ENCODE results near the gene SCAP. TPM values are rescaled to one million over a fixed set of nuclear protein-coding genes. Genes with fewer than 3 reads are reported as not detected.

The SCAP gene
- total RNA-seq, 1 donor from 2014 or later = 49.7 TPM

DNA sequence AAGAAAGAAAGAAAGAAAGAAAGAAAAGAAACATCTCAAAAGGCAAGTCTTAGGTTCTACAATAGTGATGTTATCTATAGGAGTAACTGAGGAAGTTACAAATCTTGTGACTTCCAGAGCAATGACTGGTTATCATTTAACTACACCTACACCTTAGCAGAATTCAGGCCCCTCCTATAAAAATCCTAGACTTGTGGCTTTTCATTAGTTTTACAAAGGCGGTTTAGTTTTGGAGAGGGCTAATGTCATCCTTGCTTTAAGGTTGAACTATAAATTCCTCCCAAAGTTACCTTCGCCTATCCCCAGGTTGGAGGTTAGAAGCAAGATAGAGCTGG is 4.1 kb upstream of the SCAP start:
- Mint-ChIP-seq H3K4me1 (ENCODE audit: low read depth) (peaks cover 14% of the 10 kb centered on the region), H3K27me3 (ENCODE audit: low read depth) (no peaks in the 10 kb centered on the region), H3K36me3 (ENCODE audit: low read depth) (no peaks in the 10 kb centered on the region), H3K4me3 (ENCODE audit: unreplicated experiment) (no peak overlapping the region), H3K27ac (ENCODE audit: unreplicated experiment) (no peak overlapping the region), H3K9me3 (ENCODE audit: low read depth) (no peaks in the 10 kb centered on the region)
- TF ChIP-seq, protein P1, sequence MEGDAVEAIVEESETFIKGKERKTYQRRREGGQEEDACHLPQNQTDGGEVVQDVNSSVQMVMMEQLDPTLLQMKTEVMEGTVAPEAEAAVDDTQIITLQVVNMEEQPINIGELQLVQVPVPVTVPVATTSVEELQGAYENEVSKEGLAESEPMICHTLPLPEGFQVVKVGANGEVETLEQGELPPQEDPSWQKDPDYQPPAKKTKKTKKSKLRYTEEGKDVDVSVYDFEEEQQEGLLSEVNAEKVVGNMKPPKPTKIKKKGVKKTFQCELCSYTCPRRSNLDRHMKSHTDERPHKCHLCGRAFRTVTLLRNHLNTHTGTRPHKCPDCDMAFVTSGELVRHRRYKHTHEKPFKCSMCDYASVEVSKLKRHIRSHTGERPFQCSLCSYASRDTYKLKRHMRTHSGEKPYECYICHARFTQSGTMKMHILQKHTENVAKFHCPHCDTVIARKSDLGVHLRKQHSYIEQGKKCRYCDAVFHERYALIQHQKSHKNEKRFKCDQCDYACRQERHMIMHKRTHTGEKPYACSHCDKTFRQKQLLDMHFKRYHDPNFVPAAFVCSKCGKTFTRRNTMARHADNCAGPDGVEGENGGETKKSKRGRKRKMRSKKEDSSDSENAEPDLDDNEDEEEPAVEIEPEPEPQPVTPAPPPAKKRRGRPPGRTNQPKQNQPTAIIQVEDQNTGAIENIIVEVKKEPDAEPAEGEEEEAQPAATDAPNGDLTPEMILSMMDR (IDR thresholded peaks at IDR 0.05) = no peak
- no peak for DNase-seq (ENCODE audit: low spot score)

DNA sequence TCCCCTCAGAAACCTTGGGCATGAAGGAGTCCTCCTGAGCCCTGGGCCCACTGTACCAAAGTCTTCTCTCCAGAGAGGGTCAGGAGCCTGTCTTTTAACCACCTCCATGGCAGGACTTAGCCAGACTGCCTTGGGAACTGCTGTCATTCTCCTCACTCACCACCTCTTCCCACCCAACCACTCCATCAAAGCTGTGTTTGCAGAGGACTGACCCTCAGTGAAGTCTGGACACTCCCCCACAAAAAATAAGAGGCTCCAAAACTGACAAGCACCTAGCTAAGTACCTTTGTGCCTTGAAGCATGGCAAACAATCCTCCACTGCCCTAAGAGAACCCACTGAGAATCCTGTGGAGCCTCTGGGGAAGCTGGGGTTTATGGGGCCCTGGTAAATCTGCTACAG is 2.3 kb upstream of the SCAP start:
- Mint-ChIP-seq H3K27me3 (ENCODE audit: low read depth) (no peaks in the 10 kb centered on the region), H3K36me3 (ENCODE audit: low read depth) (no peaks in the 10 kb centered on the region), H3K27ac (ENCODE audit: unreplicated experiment) (no peak overlapping the region), H3K4me3 (ENCODE audit: unreplicated experiment) (no peak overlapping the region), H3K9me3 (ENCODE audit: low read depth) (no peaks in the 10 kb centered on the region), H3K4me1 (ENCODE audit: low read depth) (peaks cover 26% of the 10 kb centered on the region)
- no peak for DNase-seq (ENCODE audit: low spot score)
- TF ChIP-seq, protein P1 (IDR thresholded peaks at IDR 0.05) = no peak

GRCh38 chr3:47476644-47477199 is 981 bp upstream of the SCAP start:
- H3K27ac Mint-ChIP-seq (ENCODE audit: unreplicated experiment) = peak overlapping the region; percentile 69
- H3K36me3 Mint-ChIP-seq (ENCODE audit: low read depth) = no peaks in the 10 kb centered on the region
- no peaks in the 10 kb centered on the region for H3K9me3 Mint-ChIP-seq (ENCODE audit: low read depth)
- peaks cover 26% of the 10 kb centered on the region for H3K4me1 Mint-ChIP-seq (ENCODE audit: low read depth)
- H3K27me3 Mint-ChIP-seq (ENCODE audit: low read depth) = no peaks in the 10 kb centered on the region
- DNase-seq (ENCODE audit: low spot score) = no peak
- H3K4me3 Mint-ChIP-seq (ENCODE audit: unreplicated experiment) = peak overlapping the region; percentile 87
- TF ChIP-seq, protein P1 (IDR thresholded peaks at IDR 0.05) = no peak

GRCh38 chr3:47476330-47476626 is 537 bp upstream of the SCAP start:
- Mint-ChIP-seq H3K9me3 (ENCODE audit: low read depth) (no peaks in the 10 kb centered on the region), H3K4me3 (ENCODE audit: unreplicated experiment) (peak overlapping the region; percentile 87), H3K27ac (ENCODE audit: unreplicated experiment) (peak overlapping the region; percentile 93), H3K36me3 (ENCODE audit: low read depth) (no peaks in the 10 kb centered on the region), H3K27me3 (ENCODE audit: low read depth) (no peaks in the 10 kb centered on the region), H3K4me1 (ENCODE audit: low read depth) (peaks cover 26% of the 10 kb centered on the region)
- no peak for DNase-seq (ENCODE audit: low spot score)
- TF ChIP-seq, protein P1 (IDR thresholded peaks at IDR 0.05) = no peak

GRCh38 chr3:47475029-47475569 is 642 bp downstream of the SCAP start:
- H3K4me1 Mint-ChIP-seq (ENCODE audit: low read depth) = peaks cover 26% of the 10 kb centered on the region
- no peak for DNase-seq (ENCODE audit: low spot score)
- TF ChIP-seq, protein P1 (IDR thresholded peaks at IDR 0.05) = no peak
- peak overlapping the region; percentile 80 for H3K27ac Mint-ChIP-seq (ENCODE audit: unreplicated experiment)
- no peaks in the 10 kb centered on the region for H3K9me3 Mint-ChIP-seq (ENCODE audit: low read depth)
- H3K27me3 Mint-ChIP-seq (ENCODE audit: low read depth) = no peaks in the 10 kb centered on the region
- H3K4me3 Mint-ChIP-seq (ENCODE audit: unreplicated experiment) = peak overlapping the region; percentile 87
- no peaks in the 10 kb centered on the region for H3K36me3 Mint-ChIP-seq (ENCODE audit: low read depth)
